Measurements from ENCODE around the gene TMEM52B. TPM values are rescaled to one million over a fixed set of nuclear protein-coding genes. Genes with fewer than 3 reads are reported as not detected.

TMEM52B gene
- total and polyA plus RNA-seq, 2 of the 13 experiments (the other 11 are each of a cell fraction or from before 2014, with no cell fraction given), result not detected

GRCh38 chr12:10213168-10214135, 34.6 kb downstream of the TMEM52B start:
- in situ Hi-C loops (cut with HindIII; ENCODE audit: extremely low pct_ligation_motif_present, low pct_unique_long_range_greater_than_20kb) (no loop called here), intact Hi-C loops (cut with micrococcal nuclease; ENCODE audit: unreplicated experiment) (loop anchor here (2.0 kb wide), 1 partner anchor 509 kb away; the partner anchor contains the start of gene YBX3)
- ChIA-PET CTCF (ENCODE audit: low intra/inter-chr PET ratio, low total read pairs) (no interaction called here), POLR2A (interaction anchor here (1.0 to 1.9 kb wide), 2 partner anchors 400 to 958 kb away, joined by 3 to 7 read pairs; partner anchors contain the start of gene SMIM10L1)
- peak overlapping the region; percentile 80 for H3K27ac ChIP-seq (ENCODE audit: extremely low read length, insufficient read depth, low read length)
- 2% methylated on average over 31 of the region's 47 CpGs for WGBS (ENCODE audit: low lambda C conversion rate)
- no peaks in the 10 kb centered on the region; a peak in 1 of 5 replicates for H3K27me3 ChIP-seq (ENCODE audit: control insufficient read depth in 1 of 2, insufficient read depth in 2 of 2, low read length in 2 of 2)
- TSS peak; percentile 64 for BruUV-seq (replicated peaks)
- H2AFZ ChIP-seq (ENCODE audit: low read length), result peak overlapping the region; percentile 62
- peak overlapping the region; percentile 98 for H3K4me2 ChIP-seq (ENCODE audit: low read depth, low read length)
- peak overlapping the region; percentile 82 to 97 (median 91) for H3K4me3 ChIP-seq (replicated peaks in 1 of 3; ENCODE audit: insufficient read depth in 1 of 3, low read depth in 2 of 3, low read length in 3 of 3)
- H3K9me3 ChIP-seq (ENCODE audit: low read length), result no peaks in the 10 kb centered on the region
- H4K20me1 ChIP-seq (ENCODE audit: insufficient read depth, low read length), result no peaks in the 10 kb centered on the region
- H3K36me3 ChIP-seq (replicated peaks in 1 of 2; ENCODE audit: control insufficient read depth in 1 of 2, insufficient read depth in 2 of 2, low read length in 2 of 2), result no peaks in the 10 kb centered on the region
- FAIRE-seq (peak; percentile 26), ATAC-seq (peak; percentile 65), DNase-seq (ENCODE audit: low spot score) (peak; percentile 39)
- no peaks in the 10 kb centered on the region for H3K79me2 ChIP-seq (ENCODE audit: insufficient read depth, low read length)
- H3K4me1 ChIP-seq (ENCODE audit: insufficient read depth, low read length), result peaks cover 19% of the 10 kb centered on the region; the same call in 1 of the 2 replicates
- peak overlapping the region; percentile 76 for H3K9ac ChIP-seq (ENCODE audit: insufficient read depth, low read depth, low read length)
- TF ChIP-seq SIN3A (IDR thresholded peaks at IDR 0.05; ENCODE audit: borderline replicate concordance, low read depth, low read length) (peak; percentile 51; the same call in 1 of the 2 replicates), ZNF772 (CRISPR knock-in tag; IDR thresholded peaks at IDR 0.05) (no peak), CEBPG (CRISPR knock-in tag; IDR thresholded peaks at IDR 0.05) (peak; percentile 53), ZNF670 (CRISPR knock-in tag; IDR thresholded peaks at IDR 0.05; ENCODE audit: borderline replicate concordance) (no peak), HMG20B (CRISPR knock-in tag; conservative IDR thresholded peaks at IDR 0.05) (no peak), ONECUT2 (CRISPR knock-in tag; IDR thresholded peaks at IDR 0.05) (no peak), PTBP1 (IDR thresholded peaks at IDR 0.05; ENCODE audit: low read depth, low read length, poor library complexity, severe bottlenecking) (no peak), XBP1 (CRISPR knock-in tag; IDR thresholded peaks at IDR 0.05) (no peak), GABPA (IDR thresholded peaks at IDR 0.05; ENCODE audit: low read depth, low read length) (no peak), GABPA (CRISPR knock-in tag; IDR thresholded peaks at IDR 0.05; ENCODE audit: low read depth) (no peak), RBAK (CRISPR knock-in tag; IDR thresholded peaks at IDR 0.05) (no peak), ZNF256 (CRISPR knock-in tag; conservative IDR thresholded peaks at IDR 0.05) (no peak), HDAC6 (IDR thresholded peaks at IDR 0.05; ENCODE audit: low read depth, low read length) (no peak), ATF5 (CRISPR knock-in tag; IDR thresholded peaks at IDR 0.05; ENCODE audit: low read depth) (no peak), ZFYVE20 (CRISPR knock-in tag; IDR thresholded peaks at IDR 0.05; ENCODE audit: borderline replicate concordance, low read depth) (no peak), TBX3 (IDR thresholded peaks at IDR 0.05; ENCODE audit: borderline replicate concordance) (no peak), ZNF740 (CRISPR knock-in tag; IDR thresholded peaks at IDR 0.05) (no peak), NAIF1 (CRISPR knock-in tag; IDR thresholded peaks at IDR 0.05; ENCODE audit: borderline replicate concordance) (no peak), BRD4 (CRISPR knock-in tag; IDR thresholded peaks at IDR 0.05) (no peak), ZBTB25 (CRISPR knock-in tag; IDR thresholded peaks at IDR 0.05) (no peak), CREBL2 (CRISPR knock-in tag; IDR thresholded peaks at IDR 0.05; ENCODE audit: borderline replicate concordance) (no peak)

All from HepG2 (cell line).